ENCODE data around the gene RPL41. TPM values are rescaled to one million over a fixed set of nuclear protein-coding genes. Genes with fewer than 3 reads are reported as not detected.

Gene RPL41
- total RNA-seq, 2 donors from 2014 or later = 4,305 to 4,379 TPM

DNA sequence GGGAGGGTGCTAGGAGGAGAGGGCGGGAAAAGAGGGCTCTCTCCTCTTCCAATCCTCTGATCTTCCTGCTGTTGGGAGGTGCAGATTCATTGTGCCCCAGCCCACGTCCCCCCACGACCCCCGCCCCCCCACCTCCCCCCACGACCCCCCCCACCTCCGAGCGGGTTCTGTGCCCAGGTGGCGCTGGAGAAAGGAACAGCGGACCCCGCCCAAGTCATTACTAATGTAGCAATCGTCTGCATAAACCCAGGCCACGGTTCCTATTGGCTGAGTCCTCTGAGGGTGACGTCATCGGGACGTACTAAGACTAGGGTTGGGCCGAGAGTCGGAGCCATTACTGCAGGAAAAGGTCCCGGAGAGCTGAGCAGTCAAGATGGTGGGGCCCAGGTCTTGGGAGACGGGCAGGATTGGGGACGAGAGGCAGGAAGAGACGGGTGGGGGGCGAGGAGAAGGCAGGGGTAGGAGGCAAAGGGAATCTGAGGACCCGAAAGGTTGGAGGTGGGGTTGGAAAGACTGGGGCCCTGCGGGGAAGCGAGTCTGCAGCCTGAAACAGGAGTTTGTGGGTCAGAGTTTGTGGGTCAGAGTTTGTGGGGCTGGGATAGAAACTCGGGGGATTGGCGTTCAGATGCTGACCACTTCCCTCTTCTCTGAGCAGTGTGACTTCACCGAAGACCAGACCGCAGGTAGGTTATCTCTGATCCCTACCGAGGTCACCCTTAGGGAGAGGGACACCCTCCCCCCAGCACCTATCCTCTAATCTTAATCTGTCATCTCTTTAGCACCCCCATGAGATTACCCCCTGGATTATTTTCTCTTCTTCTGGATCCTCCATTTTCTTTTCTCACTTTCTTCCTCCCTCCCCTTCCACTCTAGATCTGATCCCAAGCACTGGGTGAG lies 41.8 kb downstream of the RPL41 start, which contains the start of gene MYL6:
TSS of gene MYL6 (plus strand) at position 331 of the 897 bp plus-strand sequence. CDS start at position 374, 43 bp downstream.
- H3K9me3 Mint-ChIP-seq = no peaks in the 10 kb centered on the region
- peaks cover 67% of the 10 kb centered on the region for H3K4me1 Mint-ChIP-seq
- peak; percentile 99 for DNase-seq
- Histone ChIP-seq H3K9ac (ENCODE audit: extremely low read depth, low read length, poor library complexity, severe bottlenecking) (peak within 1 kb of the TSS; percentile 97), H3K4me3 (ENCODE audit: low read length) (peak within 1 kb of the TSS; percentile 97), H3K27me3 (ENCODE audit: control insufficient read depth, insufficient read depth, low read length, poor library complexity, severe bottlenecking) (no peaks in the 10 kb centered on the region), H3K36me3 (ENCODE audit: control insufficient read depth, insufficient read depth, low read length) (peaks cover 61% of the 10 kb centered on the region), H3K27ac (ENCODE audit: low read depth, low read length) (peak within 1 kb of the TSS; percentile 95), H3K4me1 (ENCODE audit: control insufficient read depth, insufficient read depth, low read length) (peaks cover 21% of the 10 kb centered on the region), H3K9me3 (ENCODE audit: control insufficient read depth, low read length) (no peaks in the 10 kb centered on the region)
- H3K27ac Mint-ChIP-seq = peak within 1 kb of the TSS; percentile 99
- peaks cover 43% of the 10 kb centered on the region for H3K36me3 Mint-ChIP-seq (ENCODE audit: low read depth)
- peak within 1 kb of the TSS; percentile 96 for H3K4me3 Mint-ChIP-seq
- WGBS, 2 experiments (ENCODE audit: insufficient coverage in 1 of 2, insufficient read length in 1 of 2) = 0% methylated on average over 13 to 25 of the region's 30 CpGs
- TF ChIP-seq CTCF (conservative IDR thresholded peaks at IDR 0.05) = no peak
- no peaks in the 10 kb centered on the region for H3K27me3 Mint-ChIP-seq (ENCODE audit: insufficient read depth)

GRCh38 chr12:56158926-56159461 lies 42.6 kb downstream of the RPL41 start:
- no peak for TF ChIP-seq CTCF (conservative IDR thresholded peaks at IDR 0.05)
- H3K4me3 Mint-ChIP-seq = peak overlapping the region; percentile 96
- Histone ChIP-seq H3K27me3 (ENCODE audit: control insufficient read depth, insufficient read depth, low read length, poor library complexity, severe bottlenecking) (no peaks in the 10 kb centered on the region), H3K36me3 (ENCODE audit: control insufficient read depth, insufficient read depth, low read length) (peaks cover 65% of the 10 kb centered on the region), H3K4me1 (ENCODE audit: control insufficient read depth, insufficient read depth, low read length) (peaks cover 15% of the 10 kb centered on the region), H3K9me3 (ENCODE audit: control insufficient read depth, low read length) (no peaks in the 10 kb centered on the region), H3K9ac (ENCODE audit: extremely low read depth, low read length, poor library complexity, severe bottlenecking) (peak overlapping the region; percentile 97), H3K27ac (ENCODE audit: low read depth, low read length) (peak overlapping the region; percentile 90), H3K4me3 (ENCODE audit: low read length) (peak overlapping the region; percentile 97)
- peak; percentile 89 for DNase-seq
- H3K9me3 Mint-ChIP-seq = no peaks in the 10 kb centered on the region
- H3K27ac Mint-ChIP-seq = peak overlapping the region; percentile 99
- peaks cover 50% of the 10 kb centered on the region for H3K36me3 Mint-ChIP-seq (ENCODE audit: low read depth)
- H3K27me3 Mint-ChIP-seq (ENCODE audit: insufficient read depth) = no peaks in the 10 kb centered on the region
- WGBS, 2 experiments (ENCODE audit: insufficient coverage in 1 of 2, insufficient read length in 1 of 2) = 0% methylated on average over 2 to 6 of the region's 6 CpGs
- H3K4me1 Mint-ChIP-seq = peaks cover 65% of the 10 kb centered on the region

DNA sequence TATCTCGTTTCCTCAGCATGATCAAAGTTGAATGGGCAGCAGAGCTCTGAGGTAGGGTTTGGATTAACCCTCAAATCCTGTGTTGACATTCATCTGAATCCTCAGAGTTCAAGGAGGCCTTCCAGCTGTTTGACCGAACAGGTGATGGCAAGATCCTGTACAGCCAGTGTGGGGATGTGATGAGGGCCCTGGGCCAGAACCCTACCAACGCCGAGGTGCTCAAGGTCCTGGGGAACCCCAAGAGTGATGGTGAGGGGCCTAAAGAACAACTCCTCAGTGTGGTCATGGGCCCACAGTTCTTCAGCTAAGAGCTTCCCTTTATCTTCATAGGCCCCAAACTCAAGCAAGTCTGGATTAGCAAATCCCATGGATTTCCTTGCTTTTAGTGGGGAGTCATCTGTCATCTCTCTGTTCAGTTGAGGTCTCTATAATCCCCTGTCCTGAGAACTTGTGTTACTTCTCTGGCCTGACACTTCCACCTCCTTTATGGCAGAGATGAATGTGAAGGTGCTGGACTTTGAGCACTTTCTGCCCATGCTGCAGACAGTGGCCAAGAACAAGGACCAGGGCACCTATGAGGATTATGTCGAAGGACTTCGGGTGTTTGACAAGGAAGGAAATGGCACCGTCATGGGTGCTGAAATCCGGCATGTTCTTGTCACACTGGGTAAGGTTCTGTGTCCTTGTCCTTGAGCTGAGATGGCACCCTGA lies 43.2 kb downstream of the RPL41 start:
- H3K27ac Mint-ChIP-seq = peak overlapping the region; percentile 99
- H3K36me3 Mint-ChIP-seq (ENCODE audit: low read depth) = peaks cover 57% of the 10 kb centered on the region
- H3K4me3 Mint-ChIP-seq = peak overlapping the region; percentile 96
- DNase-seq = peak; percentile 51
- Histone ChIP-seq H3K9me3 (ENCODE audit: control insufficient read depth, low read length) (no peaks in the 10 kb centered on the region), H3K4me1 (ENCODE audit: control insufficient read depth, insufficient read depth, low read length) (peaks cover 8% of the 10 kb centered on the region), H3K36me3 (ENCODE audit: control insufficient read depth, insufficient read depth, low read length) (peaks cover 71% of the 10 kb centered on the region), H3K27me3 (ENCODE audit: control insufficient read depth, insufficient read depth, low read length, poor library complexity, severe bottlenecking) (no peaks in the 10 kb centered on the region), H3K27ac (ENCODE audit: low read depth, low read length) (no peak overlapping the region), H3K9ac (ENCODE audit: extremely low read depth, low read length, poor library complexity, severe bottlenecking) (peak overlapping the region; percentile 97), H3K4me3 (ENCODE audit: low read length) (peak overlapping the region; percentile 97)
- H3K4me1 Mint-ChIP-seq = peaks cover 58% of the 10 kb centered on the region
- WGBS, 2 experiments (ENCODE audit: insufficient coverage in 1 of 2, insufficient read length in 1 of 2) = 61 to 70% methylated on average over 7 to 8 of the region's 8 CpGs
- H3K27me3 Mint-ChIP-seq (ENCODE audit: insufficient read depth) = no peaks in the 10 kb centered on the region
- TF ChIP-seq CTCF (conservative IDR thresholded peaks at IDR 0.05) = no peak
- no peaks in the 10 kb centered on the region for H3K9me3 Mint-ChIP-seq
